ENCODE data around the gene ACTA1.
"Not testable (repeated sequence)": the region's sequence is repeated elsewhere in the genome, so short reads cannot be mapped to it uniquely, and the experiment has no call there.

Gene ACTA1

GRCh38 chr1:229434005-229434640 is at the start of gene ACTA1:
Gene ACTA1, minus strand, starts transcription at chr1:229434094. Its CDS starts 979 bp downstream, at chr1:229433115.
- DNase-seq, result no peak

- DNase-seq, result no peak
Measured at GRCh38 chr1:229482511-229482910, 48.6 kb upstream of the ACTA1 start.

GRCh38 chr1:229480495-229480894 is 46.6 kb upstream of the ACTA1 start:
- no peak for DNase-seq

- no peak for DNase-seq
Measured at GRCh38 chr1:229479660-229480399, 45.9 kb upstream of the ACTA1 start.

GRCh38 chr1:229478852-229479251 is 45.0 kb upstream of the ACTA1 start:
- DNase-seq, result no peak

GRCh38 chr1:229475859-229476258 is 42.0 kb upstream of the ACTA1 start:
- not testable (repeated sequence) for DNase-seq

GRCh38 chr1:229474509-229474908 is 40.6 kb upstream of the ACTA1 start:
- no peak for DNase-seq

GRCh38 chr1:229471175-229471574 is 37.3 kb upstream of the ACTA1 start:
- DNase-seq, result no peak

- DNase-seq, result no peak
Measured at GRCh38 chr1:229470406-229471043, 36.6 kb upstream of the ACTA1 start.

GRCh38 chr1:229466887-229467286 is 33.0 kb upstream of the ACTA1 start:
- DNase-seq, result no peak

- no peak for DNase-seq
Measured at GRCh38 chr1:229464672-229465071, 30.8 kb upstream of the ACTA1 start.

- DNase-seq, result no peak
Measured at GRCh38 chr1:229461032-229461668, 27.3 kb upstream of the ACTA1 start.

GRCh38 chr1:229459815-229460214 is 25.9 kb upstream of the ACTA1 start:
- no peak for DNase-seq

- DNase-seq, result no peak
Measured at GRCh38 chr1:229457436-229457835, 23.5 kb upstream of the ACTA1 start.

- no peak for DNase-seq
Measured at GRCh38 chr1:229456016-229456415, 22.1 kb upstream of the ACTA1 start.

- no peak for DNase-seq
Measured at GRCh38 chr1:229454056-229454455, 20.2 kb upstream of the ACTA1 start.

- DNase-seq, result no peak
Measured at GRCh38 chr1:229452956-229453801, 19.3 kb upstream of the ACTA1 start.

- no peak for DNase-seq
Measured at GRCh38 chr1:229448845-229449244, 15.0 kb upstream of the ACTA1 start.

- no peak for DNase-seq
Measured at GRCh38 chr1:229448354-229448753, 14.5 kb upstream of the ACTA1 start.

- DNase-seq, result no peak
Measured at GRCh38 chr1:229447809-229448252, 13.9 kb upstream of the ACTA1 start.

- no peak for DNase-seq
Measured at GRCh38 chr1:229445828-229446227, 11.9 kb upstream of the ACTA1 start.

- no peak for DNase-seq
Measured at GRCh38 chr1:229440851-229441537, 7.1 kb upstream of the ACTA1 start.

Data from DMS79 treated with DMSO at 0.1 percent for 48 hours (cell line).